DMS79 treated with DMSO at 0.1 percent for 48 hours (cell line): ENCODE data around the gene NT5DC1.
A peak's percentile ranks its signal among the peaks of the same experiment; 100 is the strongest.

ENCODE experiments used
- DNase-seq: peaks from one replicate; lab custom pipeline; 2025; lab: John Stamatoyannopoulos, UW

The NT5DC1 gene

DNA sequence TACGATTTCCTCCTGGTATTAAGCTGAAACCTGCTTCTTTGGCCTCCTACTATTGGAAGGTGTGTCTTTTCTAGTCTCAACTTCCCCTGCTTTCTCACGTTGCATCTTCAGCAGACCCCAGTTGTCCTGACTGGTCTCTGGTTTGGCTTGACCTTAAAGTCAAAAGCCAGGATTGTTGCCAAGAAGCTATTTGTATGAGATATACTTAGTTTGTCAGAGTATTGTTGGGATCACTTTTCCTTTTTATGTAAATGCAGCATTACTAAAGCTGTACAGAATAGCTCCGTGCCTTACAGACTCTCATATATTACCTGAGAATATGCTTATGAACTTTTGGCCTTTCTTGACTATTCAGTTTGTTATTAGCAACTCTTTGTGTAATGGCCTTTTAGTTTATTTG lies 92.1 kb downstream of the NT5DC1 start:
- DNase-seq: no peak

- DNase-seq: no peak
Measured at GRCh38 chr6:116196841-116197240, 96.2 kb downstream of the NT5DC1 start.

GRCh38 chr6:116200619-116201249 lies 100.1 kb downstream of the NT5DC1 start:
- DNase-seq: no peak

GRCh38 chr6:116201538-116201937 lies 100.9 kb downstream of the NT5DC1 start:
- no peak for DNase-seq

DNA sequence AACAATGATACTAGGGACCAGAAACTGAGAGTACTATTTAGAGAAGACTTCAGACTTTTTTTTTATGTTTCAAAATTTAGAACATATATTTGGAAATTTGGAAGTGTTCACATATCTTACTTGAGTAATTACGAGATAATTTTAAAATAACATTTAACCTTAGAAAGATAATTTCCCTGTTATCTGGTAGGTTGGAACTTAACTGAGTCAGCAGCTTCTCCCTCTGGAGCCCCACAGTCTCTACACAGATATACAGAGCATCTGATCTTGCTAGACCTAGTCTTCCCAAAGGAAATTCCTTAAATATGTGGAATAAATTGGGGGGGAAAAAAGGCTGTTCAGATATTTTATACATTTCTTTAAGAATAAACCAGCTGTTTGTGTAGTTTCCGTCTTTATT lies 104.6 kb downstream of the NT5DC1 start:
- no peak for DNase-seq

DNA sequence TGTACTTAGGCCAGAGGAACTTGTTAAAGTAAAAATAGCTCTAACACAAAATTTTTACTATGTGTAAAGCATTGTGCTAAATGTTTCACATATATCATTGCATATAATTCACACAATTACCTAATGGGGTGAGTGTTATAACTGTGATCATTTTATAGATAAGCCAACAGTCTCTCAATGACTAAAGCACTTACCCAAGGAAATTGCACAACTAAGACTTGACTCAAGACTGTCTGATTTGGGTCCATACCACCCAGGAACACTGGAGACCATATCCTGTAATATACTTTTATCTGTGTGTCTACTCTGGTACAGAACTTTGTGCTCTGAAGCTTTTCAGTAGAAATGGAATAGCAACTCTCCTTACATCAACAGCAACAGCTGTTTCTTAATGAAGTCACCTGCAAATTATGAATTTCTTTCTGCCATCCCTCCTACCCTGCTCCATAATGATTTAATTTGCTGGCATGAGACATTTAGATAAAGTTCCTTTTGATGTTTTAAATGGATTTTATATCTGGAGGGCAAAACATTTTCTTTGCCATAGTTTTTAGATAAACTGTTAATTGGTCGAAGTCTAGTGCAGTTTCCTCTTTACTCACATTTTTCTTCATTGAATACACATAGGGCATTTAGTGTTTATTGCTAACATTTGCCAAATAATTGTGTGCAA lies 105.7 kb downstream of the NT5DC1 start:
- DNase-seq: no peak

- DNase-seq: no peak
Measured at GRCh38 chr6:116208056-116208785, 107.6 kb downstream of the NT5DC1 start.

DNA sequence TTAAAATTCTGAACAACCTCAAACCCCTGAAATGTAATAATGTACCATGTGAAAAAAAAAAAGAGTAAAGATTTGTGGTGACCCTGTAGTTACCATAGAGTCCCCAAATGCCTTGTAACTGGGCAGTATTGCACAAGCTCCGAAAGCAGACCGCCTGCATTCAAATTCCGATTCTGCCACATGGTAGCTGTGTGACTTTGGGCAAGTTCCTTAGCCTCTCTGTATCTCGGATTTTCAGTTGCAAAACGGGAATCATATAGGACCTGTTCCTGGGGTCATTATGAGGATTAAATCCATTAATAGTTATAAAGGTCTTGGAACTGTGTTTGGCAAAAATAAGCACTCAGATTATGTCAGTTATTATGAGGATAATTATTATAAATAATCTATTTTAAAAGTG lies 109.7 kb downstream of the NT5DC1 start:
- no peak for DNase-seq

DNA sequence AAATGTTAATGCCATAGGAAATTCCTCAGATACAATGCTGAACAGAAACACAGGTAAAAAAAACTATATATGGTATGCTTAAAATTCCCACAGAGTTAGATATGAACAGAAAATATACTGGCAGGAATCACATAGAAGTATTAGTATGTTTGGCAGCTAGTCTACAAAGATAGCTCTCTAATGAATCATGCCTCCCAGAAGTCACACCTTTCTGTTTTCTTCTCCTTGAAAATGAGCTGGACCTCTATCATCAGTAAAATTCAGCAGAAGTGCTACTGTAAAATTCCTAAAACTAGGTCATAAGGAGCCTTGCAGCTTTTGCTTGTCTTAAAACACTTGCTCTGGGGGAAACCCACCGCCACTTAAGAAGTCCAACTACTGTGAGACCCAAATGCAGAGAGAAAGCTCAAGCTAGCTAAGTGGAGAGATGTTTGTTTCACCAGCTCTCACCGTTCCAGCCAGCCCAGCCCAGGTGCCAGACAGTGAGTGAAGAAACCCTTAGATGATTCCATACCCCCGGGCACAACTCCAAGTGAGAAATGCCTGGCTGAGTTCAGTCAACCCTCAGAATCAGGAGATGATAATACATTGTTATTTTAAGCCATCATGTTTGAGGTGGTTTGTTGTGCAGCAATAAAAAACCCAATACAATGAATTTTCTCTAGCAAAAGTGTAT lies 110.2 kb downstream of the NT5DC1 start:
- peak; percentile 48 for DNase-seq

DNA sequence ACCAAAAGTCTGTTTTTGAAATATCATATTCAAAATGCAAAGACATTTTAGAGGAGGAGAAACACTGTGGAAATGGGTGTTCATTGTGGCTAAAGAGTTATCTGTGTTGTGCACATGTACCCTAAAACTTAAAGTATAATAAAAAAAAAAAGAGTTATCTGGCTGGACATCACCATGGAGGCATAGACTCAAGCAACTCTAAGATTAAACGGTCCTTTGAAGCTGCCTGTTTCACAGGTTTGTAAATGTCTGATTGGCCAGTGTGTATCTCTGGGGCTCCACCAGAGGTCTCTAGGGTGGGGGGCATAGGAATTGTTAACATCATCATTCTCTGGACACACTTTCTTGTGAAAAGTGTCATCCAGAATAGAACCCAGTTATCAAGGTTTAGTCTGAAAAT lies 114.0 kb downstream of the NT5DC1 start:
- DNase-seq: no peak

GRCh38 chr6:116215414-116215813 lies 114.8 kb downstream of the NT5DC1 start:
- no peak for DNase-seq

GRCh38 chr6:116217069-116217468 lies 116.4 kb downstream of the NT5DC1 start:
- DNase-seq: no peak

GRCh38 chr6:116218172-116218633 lies 117.5 kb downstream of the NT5DC1 start:
- DNase-seq: peak; percentile 32

- no peak for DNase-seq
Measured at GRCh38 chr6:116218866-116219265, 118.2 kb downstream of the NT5DC1 start.

DNA sequence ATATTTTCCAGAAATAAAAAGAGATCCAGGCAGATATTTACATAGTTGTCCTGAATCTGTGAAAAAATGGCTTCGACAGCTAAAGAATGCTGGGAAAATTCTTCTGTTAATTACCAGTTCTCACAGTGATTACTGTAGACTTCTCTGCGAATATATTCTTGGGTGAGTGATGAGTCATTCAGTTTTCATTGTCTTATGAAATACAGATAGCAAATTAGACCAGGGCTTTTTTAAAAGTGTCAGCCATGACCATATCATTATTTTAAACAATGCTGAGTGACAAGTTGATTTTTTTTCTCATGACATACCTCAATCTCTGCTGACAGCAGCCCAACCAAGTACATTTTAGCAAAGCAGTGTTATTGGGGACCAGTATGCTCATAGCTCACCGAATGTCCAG lies 120.4 kb downstream of the NT5DC1 start:
- DNase-seq: no peak

GRCh38 chr6:116221911-116222310 lies 121.3 kb downstream of the NT5DC1 start:
- DNase-seq: no peak

- no peak for DNase-seq
Measured at GRCh38 chr6:116223355-116223754, 122.7 kb downstream of the NT5DC1 start.

DNA sequence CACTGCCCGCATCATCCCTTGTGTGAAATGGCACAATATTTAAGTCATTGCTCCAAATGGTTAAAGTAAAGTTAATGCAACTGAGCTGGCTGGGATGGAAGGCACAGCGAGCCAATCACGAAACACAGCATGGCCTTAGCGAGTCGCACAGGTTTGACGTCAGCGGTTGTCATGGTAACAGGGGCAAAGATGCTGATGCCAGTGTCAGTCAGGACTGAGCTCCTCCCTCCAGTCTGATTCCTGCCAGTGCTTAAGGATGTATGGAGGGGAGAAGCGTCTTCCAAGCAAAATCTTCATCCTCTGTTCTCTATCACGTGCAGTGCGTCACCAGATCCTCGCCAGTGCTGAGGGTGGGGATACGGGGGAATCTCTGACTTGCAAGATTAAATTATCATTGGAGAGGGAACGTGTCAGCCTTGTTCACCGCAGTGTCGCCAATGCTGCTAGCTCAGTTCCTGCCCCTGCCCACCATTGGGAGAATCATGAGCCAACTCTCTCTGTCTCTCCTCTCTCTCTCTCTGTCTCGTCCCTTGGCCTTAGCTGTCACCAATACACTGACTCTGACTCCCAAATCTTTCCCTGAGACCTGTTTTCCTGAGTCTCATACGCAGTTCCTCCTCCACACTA lies 128.7 kb downstream of the NT5DC1 start:
- DNase-seq: no peak

DNA sequence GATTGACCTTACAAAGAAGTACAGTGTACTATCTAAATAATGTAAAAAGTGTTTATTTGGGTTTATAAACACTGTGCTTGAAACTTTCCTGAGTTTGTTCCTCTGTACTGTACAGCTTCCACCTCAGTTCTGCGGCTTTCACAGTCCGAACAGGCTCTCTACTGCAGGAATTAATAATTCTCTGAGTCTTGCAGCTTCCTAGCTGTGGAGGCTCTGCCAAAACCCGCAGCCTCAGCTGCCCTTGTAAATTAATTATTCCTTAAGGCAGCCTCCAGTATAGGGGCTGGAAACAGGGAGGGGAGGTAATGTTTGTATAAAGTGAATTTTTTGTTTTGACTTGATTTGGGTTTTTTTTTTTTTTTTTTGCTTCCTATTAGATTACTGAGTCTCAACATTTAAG lies 134.0 kb downstream of the NT5DC1 start:
- no peak for DNase-seq

DNA sequence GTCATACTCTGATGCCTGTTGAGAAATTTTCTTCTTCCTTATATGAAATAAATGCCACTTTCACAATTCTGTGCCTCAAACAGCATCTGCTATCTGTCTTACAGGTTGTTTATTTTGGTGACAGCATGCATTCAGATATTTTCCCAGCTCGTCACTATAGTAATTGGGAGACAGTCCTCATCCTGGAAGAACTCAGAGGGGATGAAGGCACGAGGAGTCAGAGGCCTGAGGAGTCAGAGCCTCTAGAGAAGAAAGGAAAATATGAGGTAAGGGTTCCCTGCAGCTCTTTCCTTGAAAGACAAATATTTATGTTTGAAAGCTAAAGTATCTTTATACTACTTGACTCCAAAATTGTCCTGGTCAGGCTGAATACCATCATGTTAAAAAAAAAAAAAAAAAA lies 137.4 kb downstream of the NT5DC1 start:
- DNase-seq: no peak

GRCh38 chr6:116239256-116239655 lies 138.6 kb downstream of the NT5DC1 start:
- DNase-seq: no peak

GRCh38 chr6:116239856-116240255 lies 139.2 kb downstream of the NT5DC1 start:
- no peak for DNase-seq
